ENCODE data around the gene TSPEAR.
A peak's percentile ranks its signal among the peaks of the same experiment; 100 is the strongest.

TSPEAR gene

DNA sequence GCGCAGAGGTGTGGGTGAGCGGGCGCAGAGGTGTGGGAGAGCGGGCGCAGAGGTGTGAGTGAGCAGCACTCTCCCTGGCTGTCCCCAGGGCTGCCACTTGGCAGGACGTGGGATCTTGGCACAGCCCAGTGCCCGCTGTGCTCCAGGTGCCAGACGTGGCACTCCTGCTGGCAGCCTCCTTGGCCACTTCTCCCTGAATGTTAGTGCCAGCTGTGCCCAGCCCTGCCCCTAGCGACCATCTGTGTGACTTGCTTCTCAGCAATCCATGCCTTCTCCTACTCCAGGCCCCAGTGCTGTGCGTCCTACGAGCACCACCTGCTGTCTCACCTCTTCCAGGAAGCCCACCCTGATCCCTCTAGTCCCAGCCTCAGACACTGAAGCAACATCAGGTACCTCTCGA is 201.8 kb downstream of the TSPEAR start:
- no peak overlapping the region for H3K4me3 ChIP-seq (ENCODE audit: low read depth, low read length)
- DNase-seq = peak; percentile 29
- H3K36me3 ChIP-seq = no peaks in the 10 kb centered on the region
- H3K27me3 ChIP-seq = peaks cover 52% of the 10 kb centered on the region
- no peaks in the 10 kb centered on the region for H3K4me1 ChIP-seq
- TF ChIP-seq, protein P1, sequence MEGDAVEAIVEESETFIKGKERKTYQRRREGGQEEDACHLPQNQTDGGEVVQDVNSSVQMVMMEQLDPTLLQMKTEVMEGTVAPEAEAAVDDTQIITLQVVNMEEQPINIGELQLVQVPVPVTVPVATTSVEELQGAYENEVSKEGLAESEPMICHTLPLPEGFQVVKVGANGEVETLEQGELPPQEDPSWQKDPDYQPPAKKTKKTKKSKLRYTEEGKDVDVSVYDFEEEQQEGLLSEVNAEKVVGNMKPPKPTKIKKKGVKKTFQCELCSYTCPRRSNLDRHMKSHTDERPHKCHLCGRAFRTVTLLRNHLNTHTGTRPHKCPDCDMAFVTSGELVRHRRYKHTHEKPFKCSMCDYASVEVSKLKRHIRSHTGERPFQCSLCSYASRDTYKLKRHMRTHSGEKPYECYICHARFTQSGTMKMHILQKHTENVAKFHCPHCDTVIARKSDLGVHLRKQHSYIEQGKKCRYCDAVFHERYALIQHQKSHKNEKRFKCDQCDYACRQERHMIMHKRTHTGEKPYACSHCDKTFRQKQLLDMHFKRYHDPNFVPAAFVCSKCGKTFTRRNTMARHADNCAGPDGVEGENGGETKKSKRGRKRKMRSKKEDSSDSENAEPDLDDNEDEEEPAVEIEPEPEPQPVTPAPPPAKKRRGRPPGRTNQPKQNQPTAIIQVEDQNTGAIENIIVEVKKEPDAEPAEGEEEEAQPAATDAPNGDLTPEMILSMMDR (IDR thresholded peaks at IDR 0.05; ENCODE audit: low read depth, low read length) = peak; percentile 35; the same call in 1 of the 2 replicates
- no peaks in the 10 kb centered on the region for H3K9me3 ChIP-seq

DNA sequence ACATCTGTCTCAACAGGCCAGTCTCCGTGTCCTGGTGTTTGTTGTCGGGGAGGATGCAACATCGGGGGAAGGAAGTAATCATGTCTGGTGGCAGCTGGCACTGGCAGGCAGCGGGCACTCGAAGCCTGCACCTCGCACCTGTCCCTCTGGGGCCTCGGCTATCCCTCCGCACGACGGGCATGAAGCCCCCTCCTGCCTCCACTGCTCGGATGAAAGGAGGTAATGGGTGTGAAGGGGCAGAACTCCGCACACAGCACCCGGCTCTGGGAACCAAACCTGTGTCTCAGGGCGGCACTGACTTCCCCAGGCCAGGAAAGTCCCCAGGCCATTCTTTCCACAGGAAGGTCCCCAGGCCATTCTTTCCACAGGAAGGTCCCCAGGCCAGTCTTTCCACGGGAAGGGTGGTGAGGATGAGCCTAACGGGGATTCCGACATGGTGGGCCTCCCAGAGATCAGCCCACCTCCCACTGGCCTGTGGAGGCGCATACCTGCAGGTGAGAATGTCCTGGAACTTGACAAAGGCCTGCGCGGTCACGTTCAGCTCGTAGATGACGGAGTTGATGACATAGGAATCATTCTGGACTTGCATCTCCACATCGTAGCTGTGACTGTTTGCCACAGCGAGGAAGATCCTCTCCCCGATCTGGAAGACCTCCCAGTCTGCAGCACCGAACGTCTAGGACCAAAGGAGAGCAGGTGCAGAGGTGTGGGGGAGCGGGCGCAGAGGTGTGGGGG is 202.5 kb downstream of the TSPEAR start:
- Histone ChIP-seq H3K36me3 (no peaks in the 10 kb centered on the region), H3K27me3 (peaks cover 52% of the 10 kb centered on the region), H3K9me3 (no peaks in the 10 kb centered on the region), H3K4me1 (no peaks in the 10 kb centered on the region), H3K4me3 (ENCODE audit: low read depth, low read length) (no peak overlapping the region)
- DNase-seq = no peak
- TF ChIP-seq, protein P1 (IDR thresholded peaks at IDR 0.05; ENCODE audit: low read depth, low read length) = no peak

DNA sequence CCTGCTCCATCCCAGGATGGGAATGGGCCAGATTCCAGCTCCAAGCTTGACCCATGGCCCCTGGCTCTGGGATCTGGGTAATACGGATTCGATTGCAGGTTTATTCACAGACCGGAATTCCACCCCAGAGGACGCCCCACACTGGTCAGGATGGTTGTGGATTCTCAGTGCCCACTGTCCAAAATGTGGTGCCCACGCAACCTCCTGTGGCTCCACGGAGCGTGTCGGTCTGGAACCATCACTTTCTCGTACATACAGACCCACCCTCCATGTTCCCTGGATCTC is 203.0 kb downstream of the TSPEAR start:
- no peak for DNase-seq
- Histone ChIP-seq H3K36me3 (no peaks in the 10 kb centered on the region), H3K4me1 (no peaks in the 10 kb centered on the region), H3K27me3 (peaks cover 52% of the 10 kb centered on the region), H3K9me3 (no peaks in the 10 kb centered on the region), H3K4me3 (ENCODE audit: low read depth, low read length) (no peak overlapping the region)
- TF ChIP-seq, protein P1 (IDR thresholded peaks at IDR 0.05; ENCODE audit: low read depth, low read length) = no peak

DNA sequence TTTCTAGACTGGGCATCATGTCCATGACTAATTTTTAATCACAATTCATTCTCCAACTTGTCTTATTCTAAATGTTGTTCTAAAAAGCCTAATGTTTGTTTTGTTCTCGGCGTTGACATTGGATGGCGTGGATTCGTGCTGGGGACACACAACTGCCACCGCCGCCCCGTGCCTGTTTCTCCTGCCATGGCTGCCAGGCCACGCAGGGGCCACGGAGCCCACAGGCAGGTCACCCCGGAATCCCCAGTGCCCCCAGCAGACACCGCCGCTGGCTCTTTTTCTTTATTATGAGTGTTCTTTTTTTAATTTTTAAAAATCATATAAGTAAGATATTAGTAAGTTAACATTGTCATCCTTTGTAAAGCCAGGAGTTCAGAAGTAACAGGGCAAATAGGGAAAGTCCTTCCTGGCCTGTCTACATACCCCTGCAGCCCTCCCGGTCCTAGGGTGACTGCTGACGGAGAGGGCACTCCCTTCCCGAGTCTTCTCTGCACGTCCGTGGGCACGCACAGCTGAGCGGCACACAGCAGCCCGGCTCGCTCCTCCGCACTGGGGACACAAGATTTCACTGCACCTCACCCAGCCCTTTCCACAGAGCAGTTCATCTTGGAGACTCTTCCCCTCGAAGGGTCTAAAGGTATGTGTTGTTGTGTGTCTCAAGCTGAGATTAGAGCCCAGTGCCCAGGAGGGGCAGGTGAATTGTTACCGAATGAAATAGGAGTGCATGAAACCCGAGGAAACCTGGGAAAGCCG is 203.5 kb downstream of the TSPEAR start:
- no peak for DNase-seq
- no peak overlapping the region for H3K4me3 ChIP-seq (ENCODE audit: low read depth, low read length)
- no peaks in the 10 kb centered on the region for H3K9me3 ChIP-seq
- TF ChIP-seq, protein P1 (IDR thresholded peaks at IDR 0.05; ENCODE audit: low read depth, low read length) = no peak
- no peaks in the 10 kb centered on the region for H3K36me3 ChIP-seq
- H3K4me1 ChIP-seq = no peaks in the 10 kb centered on the region
- peaks cover 52% of the 10 kb centered on the region for H3K27me3 ChIP-seq

DNA sequence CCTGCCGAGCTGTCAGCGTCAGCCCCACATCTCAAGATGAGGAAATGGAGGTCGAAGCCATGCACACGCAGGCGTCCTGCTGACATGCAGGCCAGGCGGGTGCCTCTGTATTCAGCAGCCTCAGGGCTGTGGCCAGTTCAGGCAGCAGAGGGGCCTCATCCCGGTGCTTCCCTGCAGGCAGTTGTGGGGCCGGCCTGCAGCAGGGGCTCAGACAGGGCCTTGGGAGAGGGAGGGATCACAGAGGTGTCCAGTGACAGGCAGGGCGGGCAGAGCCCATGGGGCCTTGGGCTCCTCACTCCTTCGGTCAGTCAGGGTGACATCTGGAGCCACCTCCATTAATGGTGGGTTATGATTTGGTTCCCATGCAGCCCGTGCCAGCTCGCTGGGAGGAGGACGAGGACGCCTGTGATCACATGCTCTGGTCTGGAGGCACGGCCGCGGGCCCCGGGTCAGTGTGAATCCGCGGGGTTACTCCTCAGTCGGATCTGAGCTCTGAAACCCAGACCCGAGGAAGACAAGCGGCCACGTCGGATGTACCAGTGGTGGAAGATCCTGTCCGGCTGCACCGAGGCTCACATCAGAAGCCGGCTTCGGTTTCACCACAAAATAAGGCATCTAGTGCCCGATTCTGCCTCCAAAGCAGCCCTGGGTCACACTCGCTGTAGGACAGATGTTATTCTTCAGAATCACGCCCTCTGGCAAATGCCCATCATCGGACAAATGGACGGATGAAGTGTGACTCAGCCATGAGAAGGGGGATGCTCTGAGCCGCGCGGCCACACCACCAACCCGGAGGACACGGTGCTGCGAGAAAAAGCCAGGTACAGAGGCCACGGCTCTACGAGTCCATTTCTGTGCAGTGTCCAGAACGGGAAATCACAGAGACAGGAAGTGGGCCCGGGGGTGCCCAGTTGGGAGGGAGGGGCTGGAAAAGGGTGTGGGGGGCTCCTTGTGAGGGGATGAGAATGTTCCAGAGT is 204.8 kb downstream of the TSPEAR start:
- Histone ChIP-seq H3K4me3 (ENCODE audit: low read depth, low read length) (no peak overlapping the region), H3K4me1 (no peaks in the 10 kb centered on the region), H3K9me3 (no peaks in the 10 kb centered on the region), H3K27me3 (peaks cover 57% of the 10 kb centered on the region), H3K36me3 (no peaks in the 10 kb centered on the region)
- DNase-seq = no peak
- TF ChIP-seq, protein P1 (IDR thresholded peaks at IDR 0.05; ENCODE audit: low read depth, low read length) = no peak
